ENCODE results near the gene PNKP.

Gene PNKP

GRCh38 chr19:49891393-49891792 lies 24.0 kb upstream of the PNKP start:
- TF ChIP-seq, protein P1, sequence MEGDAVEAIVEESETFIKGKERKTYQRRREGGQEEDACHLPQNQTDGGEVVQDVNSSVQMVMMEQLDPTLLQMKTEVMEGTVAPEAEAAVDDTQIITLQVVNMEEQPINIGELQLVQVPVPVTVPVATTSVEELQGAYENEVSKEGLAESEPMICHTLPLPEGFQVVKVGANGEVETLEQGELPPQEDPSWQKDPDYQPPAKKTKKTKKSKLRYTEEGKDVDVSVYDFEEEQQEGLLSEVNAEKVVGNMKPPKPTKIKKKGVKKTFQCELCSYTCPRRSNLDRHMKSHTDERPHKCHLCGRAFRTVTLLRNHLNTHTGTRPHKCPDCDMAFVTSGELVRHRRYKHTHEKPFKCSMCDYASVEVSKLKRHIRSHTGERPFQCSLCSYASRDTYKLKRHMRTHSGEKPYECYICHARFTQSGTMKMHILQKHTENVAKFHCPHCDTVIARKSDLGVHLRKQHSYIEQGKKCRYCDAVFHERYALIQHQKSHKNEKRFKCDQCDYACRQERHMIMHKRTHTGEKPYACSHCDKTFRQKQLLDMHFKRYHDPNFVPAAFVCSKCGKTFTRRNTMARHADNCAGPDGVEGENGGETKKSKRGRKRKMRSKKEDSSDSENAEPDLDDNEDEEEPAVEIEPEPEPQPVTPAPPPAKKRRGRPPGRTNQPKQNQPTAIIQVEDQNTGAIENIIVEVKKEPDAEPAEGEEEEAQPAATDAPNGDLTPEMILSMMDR (IDR thresholded peaks at IDR 0.05; ENCODE audit: insufficient read depth, low read length, missing control alignments), result no peak
- ChIA-PET POLR2A (no interaction called here), CTCF (interaction anchor here (1.0 to 1.2 kb wide), 2 partner anchors 16 to 174 kb away, joined by 3 read pairs; no protein-coding TSS in a partner anchor)
- DNase-seq (ENCODE audit: low read depth, low spot score), result no peak
- H3K4me3 ChIP-seq (ENCODE audit: low read depth, low read length), result no peak overlapping the region

DNA sequence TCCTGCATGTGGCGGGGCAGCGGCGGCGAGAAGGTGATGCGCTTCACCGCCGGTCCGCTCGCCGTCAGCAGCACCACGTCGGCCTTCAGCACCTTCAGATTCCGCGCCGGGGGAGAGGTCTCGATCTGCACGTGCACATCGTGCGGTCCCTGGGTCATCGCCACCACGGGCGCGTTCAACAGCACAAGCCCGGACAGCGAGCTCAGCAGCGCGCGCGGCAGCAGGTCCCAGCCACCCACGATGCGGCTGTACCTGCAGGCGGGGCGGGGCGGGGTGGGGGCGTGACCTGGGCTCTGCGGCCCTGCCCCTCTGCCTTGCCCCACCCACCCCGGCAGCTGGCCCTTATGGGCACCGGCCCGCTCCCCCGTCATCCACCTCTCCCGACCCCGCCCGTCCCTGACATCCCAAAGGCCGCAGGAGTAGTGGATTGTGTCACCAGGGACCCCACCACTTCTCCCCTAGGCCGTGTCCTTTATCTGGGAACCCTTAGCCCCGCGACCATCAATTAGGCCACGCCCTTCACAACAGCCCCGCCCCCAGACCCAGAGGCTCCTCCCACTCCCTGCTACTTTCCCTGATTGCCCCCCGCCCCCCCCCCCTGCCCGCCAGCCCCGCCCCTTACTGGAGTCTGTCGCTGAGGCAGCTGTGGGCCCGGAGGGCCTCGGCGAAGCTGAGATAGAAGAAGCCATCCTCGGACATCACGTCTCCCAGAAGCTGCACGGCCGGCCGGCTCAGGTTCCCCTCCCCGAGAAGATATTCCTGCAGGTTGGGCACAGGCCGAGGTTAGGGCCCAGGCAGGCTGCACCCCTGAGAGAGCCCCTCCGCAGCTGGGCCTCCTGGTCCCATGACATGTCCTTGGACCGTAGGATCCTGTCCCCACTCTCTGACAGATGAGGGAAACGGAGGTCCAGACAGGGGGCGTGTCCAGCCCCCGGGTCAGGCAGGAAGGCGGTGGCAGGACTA lies 23.3 kb upstream of the PNKP start:
- TF ChIP-seq, protein P1 (IDR thresholded peaks at IDR 0.05; ENCODE audit: insufficient read depth, low read length, missing control alignments), result no peak
- POLR2A ChIA-PET, result no interaction called here
- no peak for DNase-seq (ENCODE audit: low read depth, low spot score)
- H3K4me3 ChIP-seq (ENCODE audit: low read depth, low read length), result peak overlapping the region; percentile 37
- CTCF ChIA-PET, result interaction anchor here (1.0 to 2.0 kb wide), 8 partner anchors 9 to 31 kb away, joined by 3 to 9 read pairs (median 4); no protein-coding TSS in a partner anchor

DNA sequence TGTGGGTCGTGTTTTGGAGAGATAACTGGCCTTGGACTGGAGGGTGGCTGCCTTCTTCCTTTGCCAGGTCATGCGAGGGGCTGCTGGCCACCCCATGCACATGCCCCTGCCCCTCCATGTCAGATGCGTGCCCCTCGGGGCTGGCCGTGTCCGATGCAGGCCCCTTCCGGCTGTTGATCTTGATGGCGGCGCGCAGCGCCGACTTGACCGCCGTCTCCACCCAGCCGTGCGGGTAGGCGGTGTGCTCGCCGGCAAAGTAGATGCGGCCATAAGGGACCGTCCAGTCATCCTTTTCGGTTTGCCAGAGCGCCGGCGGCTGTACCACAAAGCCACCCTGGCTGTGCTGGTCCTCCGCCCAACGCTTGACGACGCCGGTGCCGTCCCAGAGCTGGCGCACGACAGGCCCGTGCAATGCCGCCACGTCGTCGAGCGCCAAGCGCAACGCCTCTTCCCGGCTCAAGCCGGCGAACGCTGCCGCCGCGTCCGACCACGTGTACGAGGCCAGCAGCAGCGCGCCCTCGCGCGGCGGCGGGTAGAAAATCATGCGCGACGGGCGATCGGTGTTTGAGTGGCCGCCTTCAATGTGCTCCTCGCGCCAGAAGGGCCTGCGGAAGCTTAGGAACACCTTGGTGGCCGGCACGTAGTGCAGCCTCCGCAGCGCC lies 22.4 kb upstream of the PNKP start:
- TF ChIP-seq, protein P1 (IDR thresholded peaks at IDR 0.05; ENCODE audit: insufficient read depth, low read length, missing control alignments), result peak; percentile 82
- POLR2A ChIA-PET, result no interaction called here
- DNase-seq (ENCODE audit: low read depth, low spot score), result no peak
- H3K4me3 ChIP-seq (ENCODE audit: low read depth, low read length), result peak overlapping the region; percentile 37
- CTCF ChIA-PET, result interaction anchor here (1.0 to 2.0 kb wide), 7 partner anchors 8 to 32 kb away, joined by 3 to 9 read pairs (median 4); no protein-coding TSS in a partner anchor

GRCh38 chr19:49889038-49889686 lies 21.8 kb upstream of the PNKP start:
- ChIA-PET POLR2A (interaction anchor here (1.0 kb wide), 1 partner anchor 12 kb away, joined by 3 read pairs; the partner anchor contains the start of gene AKT1S1), CTCF (interaction anchor here (1.5 to 2.0 kb wide), 3 partner anchors 10 to 22 kb away, joined by 4 to 9 read pairs (median 7); no protein-coding TSS in a partner anchor)
- no peak for DNase-seq (ENCODE audit: low read depth, low spot score)
- TF ChIP-seq, protein P1 (IDR thresholded peaks at IDR 0.05; ENCODE audit: insufficient read depth, low read length, missing control alignments), result no peak
- no peak overlapping the region for H3K4me3 ChIP-seq (ENCODE audit: low read depth, low read length)

DNA sequence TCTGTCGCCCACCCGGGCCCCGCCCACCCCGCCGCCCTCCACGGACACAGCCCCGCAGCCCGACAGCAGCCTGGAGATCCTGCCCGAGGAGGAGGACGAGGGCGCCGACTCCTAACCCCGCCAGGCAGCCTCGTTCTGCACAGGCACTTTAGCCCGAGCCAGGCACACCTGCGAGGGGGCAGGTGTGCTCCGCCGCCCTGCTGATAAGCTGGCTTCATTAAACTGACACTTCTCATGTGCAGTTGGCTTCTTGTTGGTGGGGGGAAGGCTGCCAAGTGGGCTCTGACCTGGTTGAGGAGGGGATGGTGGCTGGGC lies 21.1 kb upstream of the PNKP start:
- no peak overlapping the region for H3K4me3 ChIP-seq (ENCODE audit: low read depth, low read length)
- CTCF ChIA-PET, result no interaction called here
- no peak for DNase-seq (ENCODE audit: low read depth, low spot score)
- POLR2A ChIA-PET, result interaction anchor here (1.0 kb wide), 1 partner anchor 11 kb away, joined by 3 read pairs; the partner anchor contains the start of gene AKT1S1
- TF ChIP-seq, protein P1 (IDR thresholded peaks at IDR 0.05; ENCODE audit: insufficient read depth, low read length, missing control alignments), result no peak
